ENCODE results near the gene SOCS7. TPM values are rescaled to one million over a fixed set of nuclear protein-coding genes. Genes with fewer than 3 reads are reported as not detected.

SOCS7 gene
- total and polyA plus RNA-seq, 2 of the 4 experiments (the other 2 are of a cell fraction): 6.5 to 6.8 TPM

DNA sequence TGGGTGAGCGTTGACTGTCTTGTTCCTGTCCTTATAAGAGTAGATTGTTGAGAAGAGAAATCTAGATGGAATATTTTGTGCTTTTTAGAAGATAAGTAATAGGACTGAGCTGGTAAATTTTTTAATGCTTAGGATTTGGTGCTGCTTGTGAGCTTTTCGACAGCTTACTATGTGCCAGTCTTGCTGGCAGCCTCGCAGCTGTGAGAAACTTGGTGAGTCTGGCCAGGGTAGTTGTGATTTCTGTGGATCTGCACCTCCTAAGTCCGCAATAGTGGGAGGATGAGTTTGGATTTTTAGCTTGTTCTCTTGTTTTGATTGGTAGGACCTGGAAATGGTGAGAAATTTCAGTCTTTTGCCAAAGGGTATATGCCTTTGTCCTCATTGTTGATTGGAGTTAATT lies 3.6 kb downstream of the SOCS7 start:
- H3K4me1 ChIP-seq (ENCODE audit: control insufficient read depth, insufficient read depth, low read length): peaks cover 8% of the 10 kb centered on the region
- TF ChIP-seq FOS (IDR thresholded peaks at IDR 0.05; ENCODE audit: low read depth, low read length) (no peak), CEBPB (IDR thresholded peaks at IDR 0.05; ENCODE audit: low read depth, low read length) (no peak), BHLHE40 (IDR thresholded peaks at IDR 0.05; ENCODE audit: low read depth, low read length) (no peak), CHD1 (IDR thresholded peaks at IDR 0.05; ENCODE audit: low read depth, low read length) (no peak), POLR2A (IDR thresholded peaks at IDR 0.05; ENCODE audit: low read depth, low read length) (no peak), NFE2L2 (IDR thresholded peaks at IDR 0.05; ENCODE audit: low read depth, low read length) (no peak), MAFK (IDR thresholded peaks at IDR 0.05; ENCODE audit: low read depth, low read length) (no peak), RCOR1 (IDR thresholded peaks at IDR 0.05; ENCODE audit: insufficient replicate concordance, low read length) (no peak), RFX5 (IDR thresholded peaks at IDR 0.05; ENCODE audit: low read depth, low read length) (no peak), RAD21 (IDR thresholded peaks at IDR 0.05; ENCODE audit: low read length) (no peak), SMC3 (IDR thresholded peaks at IDR 0.05; ENCODE audit: low read depth, low read length) (no peak), MAZ (IDR thresholded peaks at IDR 0.05; ENCODE audit: borderline replicate concordance, low read depth, low read length) (no peak), MXI1 (IDR thresholded peaks at IDR 0.05; ENCODE audit: borderline replicate concordance, low read depth, low read length) (no peak)
- TF ChIP-seq, protein P1, sequence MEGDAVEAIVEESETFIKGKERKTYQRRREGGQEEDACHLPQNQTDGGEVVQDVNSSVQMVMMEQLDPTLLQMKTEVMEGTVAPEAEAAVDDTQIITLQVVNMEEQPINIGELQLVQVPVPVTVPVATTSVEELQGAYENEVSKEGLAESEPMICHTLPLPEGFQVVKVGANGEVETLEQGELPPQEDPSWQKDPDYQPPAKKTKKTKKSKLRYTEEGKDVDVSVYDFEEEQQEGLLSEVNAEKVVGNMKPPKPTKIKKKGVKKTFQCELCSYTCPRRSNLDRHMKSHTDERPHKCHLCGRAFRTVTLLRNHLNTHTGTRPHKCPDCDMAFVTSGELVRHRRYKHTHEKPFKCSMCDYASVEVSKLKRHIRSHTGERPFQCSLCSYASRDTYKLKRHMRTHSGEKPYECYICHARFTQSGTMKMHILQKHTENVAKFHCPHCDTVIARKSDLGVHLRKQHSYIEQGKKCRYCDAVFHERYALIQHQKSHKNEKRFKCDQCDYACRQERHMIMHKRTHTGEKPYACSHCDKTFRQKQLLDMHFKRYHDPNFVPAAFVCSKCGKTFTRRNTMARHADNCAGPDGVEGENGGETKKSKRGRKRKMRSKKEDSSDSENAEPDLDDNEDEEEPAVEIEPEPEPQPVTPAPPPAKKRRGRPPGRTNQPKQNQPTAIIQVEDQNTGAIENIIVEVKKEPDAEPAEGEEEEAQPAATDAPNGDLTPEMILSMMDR (conservative IDR thresholded peaks at IDR 0.05; ENCODE audit: low read depth, low read length): no peak
- TF ChIP-seq, protein P2, sequence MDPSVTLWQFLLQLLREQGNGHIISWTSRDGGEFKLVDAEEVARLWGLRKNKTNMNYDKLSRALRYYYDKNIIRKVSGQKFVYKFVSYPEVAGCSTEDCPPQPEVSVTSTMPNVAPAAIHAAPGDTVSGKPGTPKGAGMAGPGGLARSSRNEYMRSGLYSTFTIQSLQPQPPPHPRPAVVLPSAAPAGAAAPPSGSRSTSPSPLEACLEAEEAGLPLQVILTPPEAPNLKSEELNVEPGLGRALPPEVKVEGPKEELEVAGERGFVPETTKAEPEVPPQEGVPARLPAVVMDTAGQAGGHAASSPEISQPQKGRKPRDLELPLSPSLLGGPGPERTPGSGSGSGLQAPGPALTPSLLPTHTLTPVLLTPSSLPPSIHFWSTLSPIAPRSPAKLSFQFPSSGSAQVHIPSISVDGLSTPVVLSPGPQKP (IDR thresholded peaks at IDR 0.05; ENCODE audit: borderline replicate concordance, low read depth, low read length): no peak
- H4K91ac ChIP-seq (ENCODE audit: insufficient read depth, low read depth, low read length): no peak overlapping the region
- H2AFZ ChIP-seq (replicated peaks; ENCODE audit: low read length, poor library complexity): no peak overlapping the region
- no peak overlapping the region for H2AK5ac ChIP-seq (ENCODE audit: low read depth, low read length)
- ChIA-PET CTCF (interaction anchor here (1.0 to 1.4 kb wide), 2 partner anchors 22 to 60 kb away, joined by 3 to 5 read pairs; no protein-coding TSS in a partner anchor), POLR2A (ENCODE audit: unreplicated experiment) (no interaction called here)
- no peak overlapping the region for H3K18ac ChIP-seq (ENCODE audit: low read depth, low read length)
- peaks cover 9% of the 10 kb centered on the region; the same call in 1 of the 2 replicates for H3K9me1 ChIP-seq (ENCODE audit: insufficient read depth, low read length)
- no peaks in the 10 kb centered on the region for H3K36me3 ChIP-seq (ENCODE audit: control insufficient read depth, insufficient read depth, low read length)
- H3K27me3 ChIP-seq (ENCODE audit: control insufficient read depth, insufficient read depth, low read length): no peaks in the 10 kb centered on the region
- dilution Hi-C loops (cut with HindIII; ENCODE audit: low sequenced_read_pairs, unreplicated experiment) (no loop called here), in situ Hi-C loops (cut with MboI; ENCODE audit: low sequenced_read_pairs) (loop anchor here (5.0 to 25.0 kb wide), 3 partner anchors 47 to 310 kb away; no protein-coding TSS in a partner anchor), intact Hi-C loops (cut with micrococcal nuclease) (no loop called here)
- H3K4me2 ChIP-seq (ENCODE audit: low read depth, low read length): no peak overlapping the region
- WGBS, 2 experiments (ENCODE audit: extremely low coverage in 2 of 2, insufficient read length in 1 of 2): 100% methylated on average over 3 of the region's 4 CpGs; no CpG with 5 or more reads in 1 of the 2 experiments
- no peak overlapping the region for H2BK120ac ChIP-seq (ENCODE audit: low read depth, low read length)
- H3K4me3 ChIP-seq (ENCODE audit: insufficient read depth, low read depth, low read length): no peak overlapping the region
- H3K9ac ChIP-seq (ENCODE audit: low read depth, low read length): no peak overlapping the region
- peaks cover 33 to 57% of the 10 kb centered on the region in 2 experiments for H3K79me1 ChIP-seq (ENCODE audit: low read depth in 1 of 2, low read length in 2 of 2)
- no peaks in the 10 kb centered on the region for H3K9me3 ChIP-seq (ENCODE audit: control insufficient read depth, insufficient read depth, low read length)
- DNase-seq: no peak
- no peak overlapping the region for H2BK5ac ChIP-seq (ENCODE audit: low read depth, low read length, poor library complexity, severe bottlenecking)
- no peak overlapping the region for H3K56ac ChIP-seq (ENCODE audit: extremely low read depth, insufficient read depth, low read length)
- BruUV-seq (replicated peaks): no TSS peak
- 0 out of 2 replicates have a peak overlapping the region, but pooled peaks have one; percentile 42 for H3K23ac ChIP-seq (ENCODE audit: low read depth, low read length)
- no peak overlapping the region for H4K8ac ChIP-seq (ENCODE audit: low read depth in 2 of 2, low read length in 2 of 2)
- ATAC-seq (ENCODE audit: low read depth): no peak
- no peak overlapping the region for H2BK20ac ChIP-seq (ENCODE audit: low read depth, low read length)
- no peak overlapping the region for H3K14ac ChIP-seq (replicated peaks; ENCODE audit: low read depth, low read length)
- no peak overlapping the region for H3K4ac ChIP-seq (ENCODE audit: low read depth, low read length)
- H4K5ac ChIP-seq (ENCODE audit: low read depth, low read length): no peak overlapping the region
- no peak overlapping the region for H2AK9ac ChIP-seq (replicated peaks; ENCODE audit: low read depth, low read length, poor library complexity)
- peaks cover 61% of the 10 kb centered on the region for H4K20me1 ChIP-seq (ENCODE audit: insufficient read depth, low read length)
- H3K27ac ChIP-seq (ENCODE audit: insufficient read depth, low read length): no peak overlapping the region
- H2BK15ac ChIP-seq (ENCODE audit: low read depth, low read length): no peak overlapping the region
